Stimulated activated CD8-positive, alpha-beta memory T cell treated with anti-CD3 and anti-CD28 coated beads, Interleukin-4, amount 100 ng/mL, for 48 hours (primary cell): Measurements from ENCODE around the gene INPP5K.
"Not testable (repeated sequence)": the region's sequence is repeated elsewhere in the genome, so short reads cannot be mapped to it uniquely, and the experiment has no call there.

Experiments
- DNase-seq: peaks from one replicate; pipeline ENCODE4 v3.0.0-alpha.2; 2020

Gene INPP5K

DNA sequence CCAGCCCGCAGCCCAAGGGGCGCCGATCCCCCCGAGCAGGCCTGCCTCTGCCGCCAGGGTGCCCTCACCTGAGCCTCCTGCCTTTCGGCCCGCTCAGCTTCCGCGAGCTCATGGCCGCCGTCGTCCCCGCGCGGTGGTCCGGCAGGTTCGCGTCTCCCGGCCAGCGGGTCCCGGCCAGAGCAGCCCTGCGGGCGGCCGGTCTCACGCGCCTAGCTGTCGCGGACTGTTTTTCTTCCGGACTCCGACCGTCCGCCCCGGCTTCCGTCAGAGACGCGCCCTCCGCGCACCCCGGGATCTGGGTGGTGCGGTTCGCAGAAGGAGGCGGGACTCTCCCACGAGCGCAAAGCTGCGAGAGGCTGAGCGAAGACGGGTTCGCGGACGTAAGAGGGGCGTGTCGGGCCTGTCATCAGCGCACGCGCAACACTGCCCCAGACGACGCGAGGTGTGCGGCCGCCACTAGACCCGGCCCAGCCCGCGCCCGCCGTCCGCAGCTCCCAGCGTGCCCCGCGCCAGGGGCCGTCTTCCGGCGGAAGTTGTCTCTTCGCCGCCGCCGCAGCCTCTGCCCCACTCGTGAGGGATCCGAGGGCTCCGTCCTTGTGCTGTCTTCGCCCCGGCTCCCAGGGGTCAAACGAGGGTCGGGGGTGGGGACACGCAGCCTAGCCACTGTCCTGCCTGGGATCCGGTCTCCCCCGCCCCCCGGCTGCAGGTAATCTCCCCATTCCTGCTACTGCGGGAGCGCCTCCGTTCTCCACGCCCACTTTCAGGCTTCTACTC lies at the start of gene INPP5K:
INPP5K (minus strand) TSS at position 225 of the 774 bp plus-strand sequence; CDS start at position 112, 113 bp downstream.
- peak; percentile 98 for DNase-seq

DNA sequence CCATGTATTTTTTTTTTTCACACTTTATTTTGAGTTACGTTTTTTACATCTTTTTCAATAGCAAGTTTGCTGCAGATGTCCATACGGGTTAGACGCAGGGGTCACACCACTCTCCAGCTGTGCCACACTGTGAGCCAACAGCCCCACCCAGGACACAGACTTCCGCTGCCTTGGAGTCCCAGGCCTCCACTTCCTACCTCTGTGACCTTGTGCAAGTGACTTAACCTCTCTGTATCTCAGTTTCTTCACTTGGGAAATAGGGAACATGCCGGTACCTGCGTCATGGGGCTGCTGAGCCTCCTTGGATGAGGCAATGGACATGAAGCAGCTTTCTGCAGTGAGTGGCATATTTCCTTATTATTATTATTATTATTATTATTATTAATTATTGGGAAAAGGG lies 49.5 kb upstream of the INPP5K start:
- no peak for DNase-seq

DNA sequence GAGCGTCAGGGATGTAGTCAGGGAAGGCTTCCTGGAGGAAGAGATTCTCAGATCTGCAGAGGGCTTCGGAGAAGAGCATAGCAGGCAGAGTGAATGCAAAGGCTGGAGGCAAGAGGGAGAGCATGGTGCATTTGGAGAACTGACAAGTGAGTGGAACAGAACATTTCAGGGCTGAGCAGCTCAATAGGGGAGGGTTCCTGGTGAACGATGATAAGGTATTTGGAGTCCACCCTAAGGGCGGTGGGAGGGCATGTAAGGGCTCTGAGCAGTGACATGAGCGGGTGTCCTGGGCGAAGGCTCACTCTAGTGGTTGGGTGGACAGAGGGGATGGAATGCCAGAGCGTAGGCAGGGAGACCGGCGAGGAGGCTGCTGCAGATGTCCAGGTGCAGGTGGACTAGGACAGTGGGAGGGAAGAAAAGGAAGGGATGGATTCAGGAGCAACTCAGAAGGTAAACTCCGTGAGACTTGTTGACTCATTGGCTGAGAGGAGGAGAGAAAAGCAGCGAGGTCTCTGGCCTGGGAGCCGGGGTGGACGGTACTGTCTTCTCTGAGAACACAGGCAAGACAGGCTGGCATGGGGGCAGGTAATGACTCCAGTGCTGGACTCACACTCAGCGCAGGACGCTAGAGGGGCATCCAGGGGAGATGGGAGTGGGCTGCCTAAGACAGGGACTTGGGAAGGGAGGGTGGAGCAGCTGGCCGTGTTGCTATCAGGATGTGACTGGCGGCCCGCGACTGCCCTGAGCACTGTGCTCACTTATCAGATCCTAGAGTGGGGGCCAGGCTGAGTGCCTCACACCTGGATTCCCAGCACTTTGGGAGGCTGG lies 47.6 kb upstream of the INPP5K start:
- DNase-seq: no peak

DNA sequence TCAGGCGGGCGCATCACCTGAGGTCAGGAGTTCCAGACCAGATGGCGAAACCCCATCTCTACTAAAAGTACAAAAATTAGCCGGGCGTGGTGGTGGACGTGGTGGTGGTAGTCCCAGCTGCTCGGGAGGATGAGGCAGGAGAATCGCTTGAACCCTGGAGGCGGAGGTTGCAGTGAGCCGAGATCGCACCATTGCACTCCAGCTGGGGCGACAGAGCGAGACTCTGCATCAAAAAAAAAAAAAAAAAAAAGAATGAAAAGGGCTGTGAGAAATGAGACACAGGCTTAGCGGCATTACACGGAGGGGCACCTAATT lies 47.0 kb upstream of the INPP5K start:
- DNase-seq: not testable (repeated sequence)

DNA sequence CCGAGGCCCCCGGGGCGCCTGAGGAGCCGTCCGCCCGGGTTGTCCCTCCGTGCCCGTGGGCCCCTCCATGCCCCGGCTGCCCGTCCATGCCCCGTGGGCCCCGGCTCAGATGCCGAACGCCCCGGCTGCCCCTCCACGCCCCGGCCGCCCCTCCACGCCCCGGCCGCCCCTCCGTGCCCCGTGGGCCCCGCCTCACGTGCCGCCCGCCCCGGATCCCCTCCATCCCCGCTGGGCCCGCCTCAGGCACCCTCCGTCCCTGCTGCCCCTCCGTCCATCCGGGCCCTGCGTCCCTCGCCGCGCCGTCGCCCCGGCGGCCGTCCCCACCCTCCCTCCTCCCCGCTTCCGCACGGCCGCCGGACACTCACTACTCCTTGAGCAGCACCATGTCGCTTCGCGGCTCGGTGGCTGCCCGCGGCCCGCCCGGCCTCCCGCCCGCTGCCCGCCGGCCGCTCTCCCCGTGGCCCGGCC lies 45.8 kb upstream of the INPP5K start:
- no peak for DNase-seq

DNA sequence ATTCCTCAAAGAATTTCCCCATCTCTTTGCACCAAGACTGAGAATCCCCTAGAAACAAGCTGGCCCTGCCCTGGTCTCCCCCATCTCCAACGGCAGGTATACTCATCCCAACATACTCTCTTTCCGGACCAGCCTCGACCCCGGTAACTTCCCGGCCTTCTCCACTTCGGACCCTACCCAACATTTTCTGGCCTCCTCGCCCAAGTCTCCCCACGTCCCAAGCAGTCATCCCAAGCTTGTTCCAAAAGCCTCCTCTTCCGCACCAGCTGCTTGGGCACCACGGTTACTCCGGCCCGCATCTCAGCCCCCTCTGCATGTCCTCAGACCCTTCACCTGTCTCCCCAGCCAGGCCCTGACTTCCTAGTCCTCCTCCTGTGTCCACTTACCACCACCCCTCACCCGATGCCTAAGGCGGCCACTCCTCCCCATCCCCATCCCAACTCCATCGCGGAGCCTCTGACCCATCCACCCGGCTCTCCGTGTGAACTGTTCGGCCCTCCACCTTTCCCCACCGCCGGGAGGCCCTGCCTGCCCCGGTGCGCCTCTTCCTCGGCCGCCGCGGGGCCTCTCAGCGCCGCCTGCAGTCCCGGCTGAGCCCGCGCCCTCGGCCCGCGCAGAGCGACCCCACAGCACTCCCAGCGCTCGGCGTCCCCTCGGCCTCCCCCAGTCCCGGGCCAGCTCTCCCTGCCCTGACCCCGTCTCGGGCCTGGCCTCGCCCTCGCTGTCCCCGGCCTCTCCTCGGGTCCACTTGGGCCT lies 45.2 kb upstream of the INPP5K start:
- peak; percentile 52 for DNase-seq

DNA sequence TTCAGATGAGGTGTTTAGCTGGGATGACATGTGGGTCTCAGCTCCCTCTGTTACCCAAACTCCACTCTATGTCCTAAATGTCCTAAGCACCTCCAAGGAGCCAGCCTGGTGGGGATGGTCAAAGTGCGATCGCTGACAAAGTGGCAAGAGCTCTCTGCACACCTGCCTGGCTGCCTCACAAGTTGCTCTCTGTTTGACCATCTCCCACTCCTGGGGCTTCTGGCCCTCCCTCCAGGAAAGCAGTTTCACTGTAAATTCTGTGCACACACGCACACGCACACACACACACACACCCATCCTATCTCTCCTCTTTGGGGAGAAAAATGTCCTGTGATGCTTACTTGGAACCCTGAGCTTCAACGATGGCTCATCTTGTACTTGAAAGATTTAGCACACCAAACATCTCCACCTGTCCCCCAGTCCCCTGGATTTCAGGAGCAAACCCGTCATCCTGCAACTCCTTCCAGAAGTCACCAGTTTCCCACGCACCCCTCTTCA lies 44.5 kb upstream of the INPP5K start:
- no peak for DNase-seq

DNA sequence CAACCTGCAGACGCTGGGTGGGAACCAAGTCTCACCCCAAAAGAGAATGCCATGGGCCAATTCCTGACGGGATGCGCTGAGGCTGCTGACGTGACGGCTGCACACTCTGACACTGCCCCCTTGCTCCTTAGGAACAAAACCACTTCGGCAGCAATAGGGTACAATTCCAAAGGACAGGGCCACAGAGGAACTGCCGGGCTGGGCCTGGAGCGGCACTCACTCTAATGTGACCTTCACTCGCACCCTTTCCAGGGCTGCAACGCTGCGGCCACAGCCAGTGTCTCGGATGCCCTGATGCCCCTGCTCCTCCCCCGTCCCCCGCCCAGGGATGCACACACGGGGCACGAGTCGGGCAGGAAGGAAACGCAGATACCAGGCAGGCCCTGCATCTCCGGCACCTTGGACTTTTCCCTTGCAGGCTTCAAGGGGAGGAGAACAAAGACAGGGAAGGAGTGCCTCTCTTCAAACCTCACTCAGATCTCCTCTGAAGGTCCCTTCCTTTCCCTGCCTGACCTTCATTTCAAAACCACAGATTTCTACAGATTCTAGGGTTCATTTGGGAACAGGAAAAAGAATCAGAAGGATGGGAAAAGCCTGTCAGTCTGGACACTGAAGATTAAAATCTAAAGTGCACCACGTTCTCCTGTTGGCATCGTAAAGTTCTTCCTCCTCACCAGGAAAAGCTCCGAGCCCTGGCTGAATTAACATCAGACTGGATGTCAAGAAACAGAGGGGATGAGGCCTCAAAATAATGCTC lies 43.9 kb upstream of the INPP5K start:
- no peak for DNase-seq

DNA sequence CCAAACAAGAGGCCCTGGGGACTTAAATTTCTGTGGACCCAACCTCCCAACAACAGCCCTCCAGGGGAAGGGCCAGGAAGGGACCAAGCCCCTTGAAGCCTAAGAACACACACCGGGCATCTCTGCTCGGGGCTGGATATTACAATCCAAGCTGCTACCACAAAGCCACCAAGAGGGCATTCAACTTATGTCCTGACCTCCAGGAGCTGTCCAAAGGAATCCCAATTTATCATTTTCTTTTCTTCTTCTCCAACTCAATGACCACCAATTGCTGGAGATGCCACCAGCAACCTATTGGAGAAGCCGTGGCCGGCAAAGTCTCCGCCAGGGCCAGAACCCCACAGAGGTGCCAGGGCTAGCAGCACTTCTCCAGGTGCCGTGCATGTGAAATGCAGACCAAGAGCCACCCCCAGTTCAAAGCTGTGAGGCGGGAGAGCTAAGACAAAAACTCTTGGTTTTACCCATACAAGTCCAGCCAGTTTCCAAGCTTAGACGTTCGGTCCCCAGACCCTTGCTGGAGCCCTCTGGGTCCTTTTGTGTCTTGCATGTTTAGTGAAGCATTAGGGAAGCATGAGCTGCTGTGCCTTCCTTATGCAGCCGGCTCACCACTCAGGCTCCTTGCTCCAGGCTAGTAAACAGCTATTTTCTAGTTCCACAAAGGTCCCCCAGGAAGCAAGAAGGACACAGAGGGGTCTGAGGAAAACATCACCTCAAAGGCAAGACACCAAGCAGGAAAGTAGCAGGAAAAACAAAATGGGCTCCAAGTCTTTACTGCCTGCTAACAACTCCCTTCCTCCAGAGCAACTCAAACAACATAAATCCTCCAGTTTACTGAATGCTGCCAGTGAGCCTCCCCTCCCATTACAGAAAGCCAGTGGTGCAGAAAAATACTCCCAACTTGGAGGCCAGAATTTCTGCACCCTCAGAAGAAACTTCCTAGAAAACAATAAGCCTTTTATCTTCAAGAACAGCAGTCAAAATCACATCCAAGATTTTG lies 42.9 kb upstream of the INPP5K start:
- no peak for DNase-seq

DNA sequence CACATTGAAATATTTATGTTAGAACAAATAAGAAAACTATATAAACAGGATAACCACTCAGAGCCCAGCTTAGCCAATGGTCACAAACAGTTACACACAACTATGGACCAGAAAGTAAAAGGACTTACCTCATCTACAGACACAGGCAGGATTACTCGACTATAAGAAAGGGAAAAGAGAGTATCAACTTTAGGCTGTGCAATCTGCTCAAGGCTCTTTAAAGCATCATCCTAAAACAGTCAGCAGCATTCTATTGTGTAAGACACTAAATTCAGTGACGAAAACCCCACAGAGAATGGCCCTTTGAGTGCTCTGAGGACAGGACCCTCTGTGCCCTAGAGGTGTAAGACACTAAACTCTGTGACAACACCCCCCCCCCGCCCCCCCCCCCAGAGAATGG lies 42.0 kb upstream of the INPP5K start:
- DNase-seq: no peak

DNA sequence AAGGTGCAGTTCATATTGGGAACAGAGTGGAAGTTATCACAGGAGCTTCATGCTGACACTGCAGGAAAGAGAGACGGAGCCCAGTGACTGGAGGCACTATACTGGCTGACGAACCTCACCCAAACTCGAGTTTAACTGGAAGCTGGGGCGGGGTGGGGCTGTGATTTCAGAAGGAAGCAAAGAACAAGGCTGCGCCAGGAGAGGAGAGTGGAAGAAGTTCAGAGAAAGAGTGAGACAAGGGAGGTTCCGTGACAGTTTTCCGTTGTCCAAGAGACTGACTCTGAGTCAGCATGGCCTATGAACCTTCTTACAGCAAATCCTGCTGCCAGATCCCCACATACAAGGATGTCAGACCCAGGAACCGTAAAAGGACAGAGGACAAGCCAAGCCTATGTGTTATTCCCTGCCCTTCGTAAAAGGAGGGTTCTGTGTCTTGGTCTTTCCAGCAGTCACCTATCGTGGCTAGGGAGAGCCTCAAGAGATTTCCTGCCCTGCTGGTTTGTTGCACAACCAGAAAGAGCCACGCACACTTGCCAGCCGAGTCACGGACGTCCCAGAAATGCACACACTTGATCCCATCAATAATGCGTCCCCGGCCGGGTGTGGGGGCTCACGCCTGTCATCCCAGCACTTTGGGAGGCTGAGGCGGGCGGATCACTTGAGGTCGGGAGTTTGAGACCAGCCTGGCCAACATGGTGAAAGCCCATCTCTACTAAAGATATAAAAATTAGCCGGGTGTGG lies 41.1 kb upstream of the INPP5K start:
- no peak for DNase-seq

DNA sequence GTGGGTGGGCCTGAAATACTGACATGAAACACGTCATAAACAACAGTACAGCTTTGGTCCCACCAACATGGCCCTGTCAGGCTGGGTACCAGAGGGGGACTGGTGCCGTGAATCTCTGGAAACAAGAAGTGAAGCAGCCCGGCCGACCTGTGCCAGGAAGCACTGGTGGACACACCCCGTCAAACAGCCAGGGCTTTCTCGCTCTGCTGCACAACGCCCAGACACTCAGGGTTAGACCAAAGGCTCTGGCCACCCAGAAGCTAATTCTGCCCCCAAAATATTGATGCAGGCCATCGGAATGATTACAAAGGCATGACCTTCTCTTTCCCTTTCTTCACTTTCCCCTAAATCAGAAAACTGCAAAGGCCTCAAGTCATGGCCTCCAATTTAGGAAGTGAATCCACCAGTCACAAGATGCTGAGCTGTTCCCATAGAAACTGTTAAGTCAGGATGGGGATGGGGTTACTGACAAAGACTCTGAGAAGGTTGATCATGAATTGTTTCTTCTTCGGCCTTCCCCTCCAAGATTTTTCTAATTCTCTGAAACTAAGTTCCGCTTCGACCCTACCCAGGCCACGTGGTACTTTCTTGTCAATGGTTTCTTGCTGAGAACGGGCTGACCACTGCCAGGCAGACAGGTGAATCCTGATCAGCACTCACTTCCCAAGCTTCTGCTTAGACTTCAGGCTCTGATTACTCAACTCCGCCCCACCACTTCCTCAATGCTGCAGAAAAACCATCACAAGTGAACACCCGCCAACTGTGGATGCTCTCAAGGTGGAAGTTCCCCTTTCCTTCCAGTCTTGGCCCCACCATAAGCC lies 39.4 kb upstream of the INPP5K start:
- no peak for DNase-seq

DNA sequence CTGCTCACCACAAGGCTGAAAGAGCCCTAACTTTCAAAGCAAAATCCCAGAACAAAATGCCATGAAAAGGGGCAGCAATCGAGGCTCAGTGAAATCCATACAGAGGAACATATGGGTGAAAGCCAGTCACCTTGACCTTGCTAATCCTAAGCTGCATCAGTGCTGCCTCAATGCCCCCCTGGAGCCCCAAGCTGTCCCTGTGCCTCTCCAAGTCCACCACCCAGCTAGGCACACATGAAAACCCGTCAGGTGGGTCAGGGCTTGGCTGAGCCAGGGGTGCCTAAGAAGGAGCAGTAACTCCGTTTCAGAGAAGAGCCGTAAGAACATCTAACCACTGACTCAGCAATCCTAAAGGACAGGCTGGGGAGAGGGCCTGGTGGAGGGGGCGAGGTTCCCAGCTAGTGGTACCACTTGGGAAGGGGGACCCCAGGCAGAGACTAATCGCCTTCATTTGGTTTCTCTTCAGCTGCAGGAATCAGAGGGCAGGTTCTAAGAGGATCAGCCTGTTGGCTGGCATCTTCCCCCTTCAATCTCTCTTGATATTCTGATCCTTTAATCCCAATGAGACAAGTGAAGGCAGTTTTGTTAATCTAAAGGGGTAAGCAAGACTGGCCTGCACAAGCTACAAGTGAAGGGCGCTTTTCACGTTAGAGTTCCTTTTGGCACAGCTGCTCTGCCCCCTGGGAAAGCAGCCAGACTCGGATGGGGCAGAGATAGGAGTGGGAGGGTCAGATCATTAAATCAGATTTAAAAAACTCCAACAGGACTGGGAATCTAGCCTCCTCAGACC lies 38.5 kb upstream of the INPP5K start:
- DNase-seq: no peak

DNA sequence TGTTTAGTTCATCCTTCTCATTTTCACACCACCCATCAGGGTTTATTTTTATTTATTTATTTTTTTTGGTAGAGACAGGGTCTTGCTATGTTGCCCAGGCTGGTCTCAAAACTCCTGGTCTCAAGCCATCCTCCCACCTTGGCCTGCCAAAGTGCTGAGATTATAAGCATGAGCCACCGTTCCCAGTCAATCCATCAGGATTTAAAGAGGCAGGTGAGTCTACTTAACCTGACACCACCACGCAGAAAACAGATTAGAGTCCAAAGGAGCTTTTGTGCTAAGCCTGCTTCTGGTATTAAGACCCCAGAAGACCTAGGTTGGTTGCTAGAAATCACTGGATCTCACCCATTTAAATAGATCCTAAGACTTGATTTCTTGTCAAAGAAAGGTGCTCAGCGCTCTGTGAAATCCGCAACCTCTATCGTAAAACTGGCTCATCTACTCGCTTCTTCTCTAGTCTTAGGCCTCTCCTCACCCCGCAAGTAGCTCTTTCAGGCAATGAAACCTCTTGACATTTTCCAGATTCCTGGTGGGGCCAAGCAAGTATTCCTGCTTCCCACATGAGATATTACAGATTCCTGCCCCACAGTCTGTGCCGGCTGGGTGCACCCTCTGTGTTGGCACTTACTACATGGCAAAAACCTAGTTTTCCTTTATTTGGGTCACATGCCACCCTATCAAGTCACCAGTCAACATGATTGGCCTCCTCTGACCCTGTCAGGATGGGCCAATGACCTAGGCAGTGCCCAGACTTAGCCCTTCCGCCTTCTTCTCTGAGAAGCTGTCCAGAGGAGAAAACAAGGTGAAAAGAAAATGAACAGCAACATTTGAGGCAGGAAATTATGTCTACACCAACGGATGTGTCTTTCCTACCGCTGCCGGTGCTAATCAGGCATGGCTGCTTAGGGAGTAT lies 37.2 kb upstream of the INPP5K start:
- DNase-seq: no peak

DNA sequence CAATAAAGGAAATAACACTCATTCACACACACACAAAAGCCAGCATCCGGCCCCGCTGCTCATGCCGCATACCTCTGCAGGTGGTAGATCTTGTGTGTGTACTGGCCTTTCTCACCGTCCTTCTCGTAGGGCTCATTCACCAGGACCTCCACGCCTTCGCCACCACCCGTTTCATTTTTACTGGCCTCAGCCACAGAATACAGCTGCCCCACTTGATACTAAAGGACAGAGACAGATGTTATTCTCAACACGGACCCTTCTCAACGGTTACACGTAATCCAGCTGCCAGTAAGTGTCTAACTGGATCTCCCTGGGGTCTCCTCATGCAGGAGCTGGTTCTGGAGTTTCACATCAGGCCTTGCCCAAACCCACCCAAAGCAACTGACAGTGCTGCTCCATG lies 36.5 kb upstream of the INPP5K start:
- no peak for DNase-seq

DNA sequence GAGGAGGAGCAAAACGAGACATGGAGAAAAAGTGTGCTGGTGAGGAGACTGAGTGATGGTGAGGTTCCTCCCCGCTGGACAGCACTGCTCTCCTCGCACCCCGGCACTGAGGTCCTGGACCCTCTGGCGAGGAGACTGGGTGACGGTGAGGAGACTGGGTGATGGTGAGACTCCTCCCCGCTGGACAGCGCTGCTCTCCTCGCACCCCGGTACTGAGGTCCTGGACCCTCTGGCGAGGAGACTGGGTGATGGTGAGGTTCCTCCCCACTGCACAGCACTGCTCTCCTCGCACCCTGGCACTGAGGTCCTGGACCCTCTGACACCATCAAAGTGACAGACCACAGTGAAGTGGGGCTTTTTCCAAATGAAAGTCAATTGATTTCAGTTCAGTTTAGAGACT lies 35.3 kb upstream of the INPP5K start:
- no peak for DNase-seq

DNA sequence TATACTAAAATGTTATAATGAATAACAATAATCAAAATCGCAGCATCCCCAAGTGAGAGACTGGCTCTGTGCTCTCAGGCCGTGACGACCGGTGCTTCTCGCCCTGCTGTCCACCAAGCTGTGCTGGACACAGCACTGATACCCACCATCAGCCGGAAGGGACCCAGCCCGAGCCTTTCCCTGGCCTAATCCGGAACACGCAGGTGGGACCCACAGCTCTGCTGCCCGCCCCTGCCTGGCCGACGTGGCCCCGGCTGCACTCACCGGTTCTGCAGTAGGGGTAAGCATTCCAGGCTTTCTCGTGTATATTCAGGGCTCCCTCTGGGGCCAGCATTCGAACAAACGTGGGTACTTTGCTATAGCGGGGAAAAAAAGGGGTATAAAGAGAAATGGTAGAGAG lies 31.6 kb upstream of the INPP5K start:
- no peak for DNase-seq
